Stomach (tissue), 4 donors: ENCODE results near the gene ARHGAP21.
"Not testable (repeated sequence)": the region's sequence is repeated elsewhere in the genome, so short reads cannot be mapped to it uniquely, and the experiment has no call there.

Experiments
- POLR2A ChIP-seq, 4 donors: fragments of 450-650 bp; IDR thresholded peaks; one replicate each; pipeline ENCODE4 v1.6.1; 2016; ENCODE audit warnings: antibody characterized with exemption in 4 of 4, control low read depth in 2 of 4, mild to moderate bottlenecking in 1 of 4, moderate library complexity in 1 of 4
- TF ChIP-seq, protein P1 (sequence below), 7 experiments: fragments of 450-650 bp in 4 of 7; fragments of 200-600 bp in 3 of 7; sonication (generic) in 3 of 7; IDR thresholded peaks; one replicate each; pipeline ENCODE4 v1.5.1; 2016 to 2019; ENCODE audit warnings: antibody characterized with exemption in 7 of 7, control low read depth in 2 of 7, mild to moderate bottlenecking in 1 of 7

DNA sequence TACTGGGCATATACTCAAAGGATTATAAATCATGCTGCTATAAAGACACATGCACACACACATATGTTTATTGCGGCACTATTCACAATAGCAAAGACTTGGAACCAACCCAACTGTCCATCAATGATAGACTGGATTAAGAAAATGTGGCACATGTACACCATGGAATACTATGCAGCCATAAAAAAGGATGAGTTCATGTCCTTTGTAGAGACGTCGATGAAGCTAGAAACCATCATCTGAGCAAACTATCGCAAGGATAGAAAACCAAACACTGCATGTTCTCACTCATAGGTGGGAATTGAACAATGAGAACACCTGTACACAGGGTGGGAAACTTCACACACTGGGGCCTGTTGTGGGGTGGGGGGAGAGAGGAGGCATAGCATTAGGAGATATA lies 65.4 kb downstream of the ARHGAP21 start:
- TF ChIP-seq, protein P1, sequence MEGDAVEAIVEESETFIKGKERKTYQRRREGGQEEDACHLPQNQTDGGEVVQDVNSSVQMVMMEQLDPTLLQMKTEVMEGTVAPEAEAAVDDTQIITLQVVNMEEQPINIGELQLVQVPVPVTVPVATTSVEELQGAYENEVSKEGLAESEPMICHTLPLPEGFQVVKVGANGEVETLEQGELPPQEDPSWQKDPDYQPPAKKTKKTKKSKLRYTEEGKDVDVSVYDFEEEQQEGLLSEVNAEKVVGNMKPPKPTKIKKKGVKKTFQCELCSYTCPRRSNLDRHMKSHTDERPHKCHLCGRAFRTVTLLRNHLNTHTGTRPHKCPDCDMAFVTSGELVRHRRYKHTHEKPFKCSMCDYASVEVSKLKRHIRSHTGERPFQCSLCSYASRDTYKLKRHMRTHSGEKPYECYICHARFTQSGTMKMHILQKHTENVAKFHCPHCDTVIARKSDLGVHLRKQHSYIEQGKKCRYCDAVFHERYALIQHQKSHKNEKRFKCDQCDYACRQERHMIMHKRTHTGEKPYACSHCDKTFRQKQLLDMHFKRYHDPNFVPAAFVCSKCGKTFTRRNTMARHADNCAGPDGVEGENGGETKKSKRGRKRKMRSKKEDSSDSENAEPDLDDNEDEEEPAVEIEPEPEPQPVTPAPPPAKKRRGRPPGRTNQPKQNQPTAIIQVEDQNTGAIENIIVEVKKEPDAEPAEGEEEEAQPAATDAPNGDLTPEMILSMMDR (IDR thresholded peaks at IDR 0.05): not testable (repeated sequence)
- not testable (repeated sequence) for TF ChIP-seq POLR2A (IDR thresholded peaks at IDR 0.05)
